H9 (cell line): ENCODE results near the gene MYO18A. TPM values are rescaled to one million over a fixed set of nuclear protein-coding genes. Genes with fewer than 3 reads are reported as not detected.

Source experiments
- DNase-seq: peaks from one replicate; pipeline ENCODE4 v3.0.0-alpha.2; 2017
- H2AFZ ChIP-seq: one replicate; pipeline ENCODE4 v1.6.1; 2013; ENCODE audit warnings: mild to moderate bottlenecking, low read length, control low read depth, moderate library complexity
- H2AK5ac ChIP-seq: 2 replicates; pipeline ENCODE4 v1.6.1; 2013; ENCODE audit warnings: low read length, control low read depth, mixed read lengths; ENCODE audit not compliant: insufficient read length
- H2BK120ac ChIP-seq: one replicate; pipeline ENCODE4 v1.6.1; 2013; ENCODE audit warnings: low read depth, mild to moderate bottlenecking, low read length, control low read depth, inconsistent platforms; ENCODE audit not compliant: poor library complexity, severe bottlenecking
- H2BK12ac ChIP-seq: 2 replicates; pipeline ENCODE4 v1.6.1; 2013; ENCODE audit warnings: low read length, control low read depth, mixed read lengths, low read depth; ENCODE audit not compliant: insufficient read length
- H2BK15ac ChIP-seq: 2 replicates; pipeline ENCODE4 v1.6.1; 2013; ENCODE audit warnings: low read depth, low read length, control low read depth
- H2BK20ac ChIP-seq: one replicate; pipeline ENCODE4 v1.6.1; 2013; ENCODE audit warnings: low read depth, mild to moderate bottlenecking, low read length, control low read depth, inconsistent platforms; ENCODE audit not compliant: poor library complexity, severe bottlenecking
- H2BK5ac ChIP-seq: 2 replicates; pipeline ENCODE4 v1.6.1; 2013; ENCODE audit warnings: low read length, control low read depth, mixed read lengths; ENCODE audit not compliant: insufficient read length
- H3K14ac ChIP-seq: 2 replicates; pipeline ENCODE4 v1.6.1; 2013; ENCODE audit warnings: low read length, control low read depth; ENCODE audit not compliant: insufficient read depth
- H3K18ac ChIP-seq: 2 replicates; pipeline ENCODE4 v1.6.1; 2013; ENCODE audit warnings: low read depth, mild to moderate bottlenecking, mixed read lengths, low read length, control low read depth; ENCODE audit not compliant: insufficient read length
- H3K23ac ChIP-seq: 2 replicates; pipeline ENCODE4 v1.6.1; 2013; ENCODE audit warnings: low read length, control low read depth, mixed read lengths, low read depth; ENCODE audit not compliant: insufficient read length
- H3K23me2 ChIP-seq: 2 replicates; pipeline ENCODE4 v1.6.1; 2013; ENCODE audit warnings: low read depth, mild to moderate bottlenecking, mixed read lengths, low read length, control low read depth; ENCODE audit not compliant: insufficient read length, poor library complexity, severe bottlenecking
- H3K27ac ChIP-seq: 2 replicates; pipeline ENCODE4 v1.5.1; 2013; ENCODE audit warnings: low read length, control low read depth, mixed read lengths, low read depth; ENCODE audit not compliant: insufficient read length
- H3K27me3 ChIP-seq: 2 replicates; pipeline ENCODE4 v1.6.1; 2013; ENCODE audit warnings: low read length, control low read depth, inconsistent platforms; ENCODE audit not compliant: insufficient read depth
- H3K4ac ChIP-seq: 2 replicates; pipeline ENCODE4 v1.6.1; 2013; ENCODE audit warnings: low read depth, mild to moderate bottlenecking, control low read depth, inconsistent platforms, low read length, moderate library complexity
- H3K4me1 ChIP-seq: 2 replicates; pipeline ENCODE4 v1.6.1; 2013; ENCODE audit warnings: low read length, control low read depth, inconsistent platforms; ENCODE audit not compliant: insufficient read depth
- H3K4me2 ChIP-seq: 2 replicates; pipeline ENCODE4 v1.6.1; 2013; ENCODE audit warnings: low read length, control low read depth, mixed read lengths; ENCODE audit not compliant: insufficient read length, insufficient read depth
- H3K56ac ChIP-seq: 2 replicates; pipeline ENCODE4 v1.6.1; 2013; ENCODE audit warnings: low read depth, mild to moderate bottlenecking, mixed read lengths, low read length, control low read depth; ENCODE audit not compliant: insufficient read length
- H3K79me1 ChIP-seq: 2 replicates; pipeline ENCODE4 v1.6.1; 2013; ENCODE audit warnings: low read depth, mild to moderate bottlenecking, moderate library complexity, low read length, control low read depth, inconsistent platforms; ENCODE audit not compliant: insufficient read depth, poor library complexity, severe bottlenecking
- H3K79me2 ChIP-seq: 2 replicates; pipeline ENCODE4 v1.6.1; 2013; ENCODE audit warnings: low read length, control low read depth, inconsistent platforms; ENCODE audit not compliant: insufficient read depth
- H3K9ac ChIP-seq: 2 replicates; pipeline ENCODE4 v1.6.1; 2013; ENCODE audit warnings: low read length, control low read depth, mixed read lengths; ENCODE audit not compliant: insufficient read length; ENCODE audit errors: extremely low read depth
- H3K9me3 ChIP-seq: one replicate; pipeline ENCODE4 v1.6.1; 2013; ENCODE audit warnings: low read depth, low read length, inconsistent platforms; ENCODE audit not compliant: control insufficient read depth
- H3T11ph ChIP-seq: one replicate; pipeline ENCODE4 v1.6.1; 2013; ENCODE audit warnings: mild to moderate bottlenecking, low read length, control low read depth, inconsistent platforms
- H4K20me1 ChIP-seq: one replicate; pipeline ENCODE4 v1.6.1; 2013; ENCODE audit not compliant: control insufficient read depth, insufficient read length, insufficient read depth
- H4K5ac ChIP-seq: 2 replicates; pipeline ENCODE4 v1.6.1; 2013; ENCODE audit warnings: low read depth, mild to moderate bottlenecking, mixed read lengths, low read length, control low read depth; ENCODE audit not compliant: insufficient read length
- H4K8ac ChIP-seq: replicated peaks from 2 replicates; pipeline ENCODE4 v1.6.1; 2013; ENCODE audit warnings: low read length, control low read depth, mixed read lengths, low read depth; ENCODE audit not compliant: insufficient read length
- H4K91ac ChIP-seq: 2 replicates; pipeline ENCODE4 v1.6.1; 2013; ENCODE audit warnings: low read depth, mild to moderate bottlenecking, moderate library complexity, mixed read lengths, low read length, control low read depth; ENCODE audit not compliant: insufficient read length
- H3K27ac Mint-ChIP-seq, 3 experiments: 2 replicates in 2 of 3; 3 replicates in 1 of 3; pipeline ENCODE4 v1.8.0; 2020 to 2021; ENCODE audit warnings: mixed read lengths in 3 of 3, mild to moderate bottlenecking in 1 of 3, moderate library complexity in 1 of 3
- H3K27me3 Mint-ChIP-seq: 2 replicates; pipeline ENCODE4 v1.8.0; 2021; ENCODE audit warnings: low read depth, mild to moderate bottlenecking, moderate library complexity, mixed read lengths
- H3K36me3 Mint-ChIP-seq, 3 experiments: 2 replicates in 2 of 3; 3 replicates in 1 of 3; pipeline ENCODE4 v1.8.0; 2020 to 2021; ENCODE audit warnings: low read depth in 3 of 3, mixed read lengths in 3 of 3; ENCODE audit not compliant: insufficient read depth in 1 of 3
- H3K4me1 Mint-ChIP-seq, 2 experiments: 2 replicates each; pipeline ENCODE4 v1.8.0; 2020; ENCODE audit warnings: mixed read lengths in 2 of 2
- H3K4me3 Mint-ChIP-seq, 2 experiments: 2 replicates in 1 of 2; 3 replicates in 1 of 2; pipeline ENCODE4 v1.8.0; 2020 to 2021; ENCODE audit warnings: mild to moderate bottlenecking in 2 of 2, mixed read lengths in 2 of 2, moderate library complexity in 1 of 2
- H3K9me3 Mint-ChIP-seq, 2 experiments: 2 replicates in 1 of 2; 3 replicates in 1 of 2; pipeline ENCODE4 v1.8.0; 2020; ENCODE audit warnings: mild to moderate bottlenecking in 2 of 2, mixed read lengths in 2 of 2, moderate library complexity in 1 of 2
- CTCF ChIP-seq: fragments of 200-600 bp; sonication (generic); conservative IDR thresholded peaks from 3 replicates; pipeline ENCODE4 v1.8.0; 2021; ENCODE audit warnings: antibody characterized with exemption, mild to moderate bottlenecking
- WGBS: extraction: QIAGEN DNeasy Blood & Tissue Kit; methylation state at CpG from one replicate; pipeline ENCODE4 v1.1.7; 2013; ENCODE audit warnings: missing lambda C conversion rate, low lambda C conversion rate, mixed read lengths; ENCODE audit not compliant: insufficient read length; ENCODE audit errors: extremely low coverage; 5-methylcytosine and 5-hydroxymethylcytosine counted together
- total RNA-seq: library from RNA; stranded (reverse); gene quantifications from 2 replicates; pipeline ENCODE4 v1.2.1, GENCODE V29; 2021

The MYO18A gene
- total RNA-seq, 1 experiment from 2014 or later, result 21.6 TPM

- Histone ChIP-seq H3K27ac (no peak overlapping the region), H2BK120ac (no peak overlapping the region), H3T11ph (no peak overlapping the region), H3K27me3 (no peaks in the 10 kb centered on the region), H3K9ac (no peak overlapping the region), H3K4me1 (peaks cover 4% of the 10 kb centered on the region; the same call in 1 of the 2 replicates), H4K8ac (no peak overlapping the region), H3K79me2 (no peaks in the 10 kb centered on the region), H3K4me2 (no peak overlapping the region), H2AK5ac (no peak overlapping the region), H3K4ac (no peak overlapping the region), H2AFZ (no peak overlapping the region), H2BK5ac (no peak overlapping the region), H4K5ac (no peak overlapping the region), H3K56ac (no peak overlapping the region), H3K23me2 (no peaks in the 10 kb centered on the region), H3K79me1 (no peaks in the 10 kb centered on the region), H3K18ac (no peak overlapping the region), H3K14ac (no peak overlapping the region), H4K91ac (no peak overlapping the region), H2BK15ac (no peak overlapping the region), H3K9me3 (no peaks in the 10 kb centered on the region), H3K23ac (no peak overlapping the region), H2BK20ac (no peak overlapping the region), H4K20me1 (no peaks in the 10 kb centered on the region), H2BK12ac (no peak overlapping the region)
- H3K4me1 Mint-ChIP-seq, result peaks cover 34 to 41% of the 10 kb centered on the region in 2 experiments
- H3K4me3 Mint-ChIP-seq, result peak overlapping the region in 1 of 2 experiments; percentile 35; a peak in 1 of 5 replicates
- no CpG with 5 or more reads among the region's 13 CpGs for WGBS
- no peak overlapping the region; a peak in 1 of 7 replicates for H3K27ac Mint-ChIP-seq
- H3K36me3 Mint-ChIP-seq, result no peaks in the 10 kb centered on the region; a peak in 1 of 7 replicates
- DNase-seq, result no peak
- TF ChIP-seq CTCF, result no peak
- no peaks in the 10 kb centered on the region; the same call in 1 of the 2 replicates for H3K27me3 Mint-ChIP-seq
- no peaks in the 10 kb centered on the region for H3K9me3 Mint-ChIP-seq
These were observed 41.8 kb downstream of the MYO18A start for GRCh38 chr17:29138184-29138955.
